T47D (cell line): ENCODE measurements around the gene FIGNL1.

ENCODE experiments used
- DNase-seq, 2 experiments: peaks; one replicate each; pipeline versions ENCODE4 v3.0.0 to v3.0.0-alpha.2; 2011 to 2012; ENCODE audit warnings: low read depth in 1 of 2, low spot score in 1 of 2
- JUND ChIP-seq: IDR thresholded peaks from 2 replicates; pipeline ENCODE4 v1.6.1; 2012; ENCODE audit warnings: low read depth
- in situ Hi-C: cut with HindIII; loops from 2 replicates; pipeline ENCODE4 v1.10.0; 2016; ENCODE audit warnings: low sequenced_read_pairs, low pct_unique_long_range_greater_than_20kb

Gene FIGNL1

GRCh38 chr7:50436133-50436806 lies 13.9 kb downstream of the FIGNL1 start:
- in situ Hi-C loops: no loop called here
- DNase-seq: no peak
- no peak for TF ChIP-seq JUND

- TF ChIP-seq JUND: no peak
- DNase-seq: no peak
- in situ Hi-C loops: no loop called here
These were observed 18.3 kb downstream of the FIGNL1 start for GRCh38 chr7:50431722-50432305.

GRCh38 chr7:50431316-50431715 lies 18.8 kb downstream of the FIGNL1 start:
- no peak for DNase-seq
- in situ Hi-C loops: no loop called here
- no peak for TF ChIP-seq JUND

- DNase-seq: no peak
- no peak for TF ChIP-seq JUND
- in situ Hi-C loops: no loop called here
These were observed 21.2 kb downstream of the FIGNL1 start for GRCh38 chr7:50428911-50429310.

GRCh38 chr7:50427518-50427917 lies 22.6 kb downstream of the FIGNL1 start:
- no peak for TF ChIP-seq JUND
- in situ Hi-C loops: no loop called here
- no peak for DNase-seq

GRCh38 chr7:50426280-50427045 lies 23.7 kb downstream of the FIGNL1 start:
- no peak for TF ChIP-seq JUND
- in situ Hi-C loops: no loop called here
- DNase-seq: no peak

- in situ Hi-C loops: no loop called here
- no peak for DNase-seq
- no peak for TF ChIP-seq JUND
These were observed 24.8 kb downstream of the FIGNL1 start for GRCh38 chr7:50425318-50425717.

GRCh38 chr7:50423860-50424259 lies 26.3 kb downstream of the FIGNL1 start:
- TF ChIP-seq JUND: no peak
- DNase-seq: no peak
- in situ Hi-C loops: no loop called here

- TF ChIP-seq JUND: no peak
- in situ Hi-C loops: no loop called here
- DNase-seq: no peak
These were observed 27.3 kb downstream of the FIGNL1 start for GRCh38 chr7:50422858-50423257.

- DNase-seq: no peak
- TF ChIP-seq JUND: no peak
- in situ Hi-C loops: no loop called here
These were observed 29.1 kb downstream of the FIGNL1 start for GRCh38 chr7:50421043-50421442.

- in situ Hi-C loops: no loop called here
- no peak for DNase-seq
These were observed 31.4 kb downstream of the FIGNL1 start for GRCh38 chr7:50418526-50419290.

GRCh38 chr7:50418086-50418515 lies 32.0 kb downstream of the FIGNL1 start:
- in situ Hi-C loops: no loop called here
- TF ChIP-seq JUND: no peak
- DNase-seq: peak; percentile 71 to 91

More at GRCh38 chr7:50418526-50419290, 31.4 kb downstream of the FIGNL1 start:
- no peak for TF ChIP-seq JUND
